SK-N-SH (cell line): ENCODE results near the gene MAP2K5. TPM values are rescaled to one million over a fixed set of nuclear protein-coding genes. Genes with fewer than 3 reads are reported as not detected.

Experiments used
- CTCF ChIA-PET: fragments of 300-600, 350-600 bp; formaldehyde crosslinking; extraction: SDS; loops from one replicate; lab custom pipeline; 2021; lab: Yijun Ruan, JAX
- POLR2A ChIA-PET: fragments of 350-600 bp; sonication (Branson Sonifier 250); formaldehyde crosslinking; extraction: SDS; loops from one replicate; lab custom pipeline; 2020; ENCODE audit warnings: antibody characterized with exemption, inconsistent platforms; lab: Yijun Ruan, JAX
- DNase-seq: peaks from one replicate; pipeline ENCODE4 v3.0.0; 2012
- H2AFZ ChIP-seq: fragments of 200-600 bp; sonication (generic); 2 replicates; pipeline ENCODE4 v1.8.1; 2016; ENCODE audit warnings: antibody characterized with exemption, mild to moderate bottlenecking, low read depth
- H3F3A ChIP-seq: fragments of 200-600 bp; sonication (generic); replicated peaks from 2 replicates; pipeline ENCODE3; 2016; ENCODE audit warnings: antibody characterized with exemption, mild to moderate bottlenecking; ENCODE audit not compliant: insufficient read depth
- H3K27ac ChIP-seq, 2 experiments: fragments of 200-500 bp in 1 of 2; fragments of 200-600 bp in 1 of 2; sonication (Bioruptor generic) in 1 of 2; sonication (generic), shearing (Covaris generic) in 1 of 2; 2 replicates each; pipeline versions ENCODE4 v1.5.1 to v1.6.1; 2014 to 2016; ENCODE audit warnings: low read depth in 2 of 2, inconsistent platforms in 1 of 2, low read length in 1 of 2, mild to moderate bottlenecking in 1 of 2, mixed read lengths in 1 of 2
- H3K27me3 ChIP-seq: fragments of 200-600 bp; sonication (generic), shearing (Covaris generic); 2 replicates; pipeline ENCODE4 v1.6.1; 2016; ENCODE audit warnings: mixed run types; ENCODE audit not compliant: insufficient read depth
- H3K36me3 ChIP-seq, 2 experiments: fragments of 200-500 bp in 1 of 2; fragments of 200-600 bp in 1 of 2; sonication (Bioruptor generic) in 1 of 2; sonication (generic) in 1 of 2; replicated peaks in 1 of 2; 2 replicates each; pipeline versions ENCODE3 to v1.5.1; 2014 to 2016; ENCODE audit warnings: low read length in 1 of 2, mild to moderate bottlenecking in 1 of 2; ENCODE audit not compliant: insufficient read depth in 2 of 2, control insufficient read depth in 1 of 2
- H3K4me1 ChIP-seq, 2 experiments: fragments of 200-500 bp in 1 of 2; fragments of 200-600 bp in 1 of 2; sonication (Bioruptor generic) in 1 of 2; sonication (generic), shearing (Covaris generic) in 1 of 2; 2 replicates each; pipeline versions ENCODE4 v1.5.1 to v1.6.1; 2014 to 2016; ENCODE audit warnings: low read depth in 1 of 2, low read length in 1 of 2, mixed run types in 1 of 2; ENCODE audit not compliant: insufficient read depth in 2 of 2, control insufficient read depth in 1 of 2
- H3K4me2 ChIP-seq: fragments of 200-600 bp; sonication (generic), shearing (Covaris generic); 2 replicates; pipeline ENCODE4 v1.6.1; 2017; ENCODE audit warnings: mixed run types
- H3K4me3 ChIP-seq, 2 experiments: fragments of 200-500 bp in 1 of 2; fragments of 200-600 bp in 1 of 2; sonication (Bioruptor generic) in 1 of 2; sonication (generic), shearing (Covaris generic) in 1 of 2; 2 replicates each; pipeline versions ENCODE4 v1.5.1 to v1.8.1; 2014 to 2016; ENCODE audit warnings: low read depth in 2 of 2, inconsistent platforms in 1 of 2, low read length in 1 of 2, mild to moderate bottlenecking in 1 of 2, mixed read lengths in 1 of 2, moderate library complexity in 1 of 2
- H3K79me2 ChIP-seq: fragments of 200-600 bp; sonication (generic); 2 replicates; pipeline ENCODE4 v1.8.1; 2017; ENCODE audit warnings: mild to moderate bottlenecking; ENCODE audit not compliant: insufficient read depth
- H3K9ac ChIP-seq: fragments of 200-600 bp; sonication (generic); 2 replicates; pipeline ENCODE4 v1.6.1; 2017; ENCODE audit warnings: mixed run types
- H3K9me2 ChIP-seq: fragments of 200-600 bp; sonication (generic); 2 replicates; pipeline ENCODE4 v1.6.1; 2017; ENCODE audit warnings: mixed run types
- H3K9me3 ChIP-seq: fragments of 200-600 bp; sonication (generic); 2 replicates; pipeline ENCODE4 v1.6.1; 2017; ENCODE audit warnings: mixed run types, mild to moderate bottlenecking, moderate library complexity
- H4K20me1 ChIP-seq: fragments of 200-600 bp; sonication (generic); 2 replicates; pipeline ENCODE4 v1.6.1; 2017; ENCODE audit warnings: mild to moderate bottlenecking, mixed run types; ENCODE audit not compliant: insufficient read depth
- ELF1 ChIP-seq: IDR thresholded peaks from 2 replicates; pipeline ENCODE4 v1.4.0; 2012
- EP300 ChIP-seq, 2 experiments: IDR thresholded peaks; 2 replicates each; pipeline versions ENCODE4 v1.4.0 to v1.6.1; 2012; ENCODE audit warnings: borderline replicate concordance in 1 of 2, low read depth in 1 of 2, low read length in 1 of 2
- EZH2phosphoT487 ChIP-seq: fragments of 200-600 bp; sonication (generic); IDR thresholded peaks from 2 replicates; pipeline ENCODE4 v1.6.1; 2017; ENCODE audit warnings: low read depth, mixed run types, mild to moderate bottlenecking, antibody characterized with exemption, moderate library complexity, borderline replicate concordance
- FOSL2 ChIP-seq: IDR thresholded peaks from 2 replicates; pipeline ENCODE4 v1.4.0; 2012; ENCODE audit warnings: low read depth, mild to moderate bottlenecking, moderate library complexity, borderline replicate concordance
- FOXM1 ChIP-seq: IDR thresholded peaks from 2 replicates; pipeline ENCODE4 v1.4.0; 2012; ENCODE audit warnings: low read depth, mild to moderate bottlenecking
- JUND ChIP-seq: IDR thresholded peaks from 2 replicates; pipeline ENCODE4 v1.4.0; 2012
- MXI1 ChIP-seq: IDR thresholded peaks from 2 replicates; pipeline ENCODE4 v1.6.1; 2012; ENCODE audit warnings: mild to moderate bottlenecking, low read depth, low read length, improper control_type of control experiment
- NFIC ChIP-seq: IDR thresholded peaks from 2 replicates; pipeline ENCODE4 v1.4.0; 2012; ENCODE audit warnings: borderline replicate concordance
- POLR2AphosphoS5 ChIP-seq: IDR thresholded peaks from 2 replicates; pipeline ENCODE4 v1.6.1; 2012; ENCODE audit warnings: low read depth, low read length
- RCOR1 ChIP-seq: fragments of 150-350 bp; IDR thresholded peaks from 2 replicates; pipeline ENCODE4 v1.6.1; 2017; ENCODE audit warnings: antibody characterized with exemption, low read length
- SIN3A ChIP-seq: IDR thresholded peaks from 2 replicates; pipeline ENCODE4 v1.6.1; 2012; ENCODE audit warnings: low read depth, mild to moderate bottlenecking, low read length, moderate library complexity, borderline replicate concordance
- SMC3 ChIP-seq: IDR thresholded peaks from 2 replicates; pipeline ENCODE4 v1.6.1; 2012; ENCODE audit warnings: low read depth, low read length, improper control_type of control experiment
- TEAD4 ChIP-seq: IDR thresholded peaks from 2 replicates; pipeline ENCODE4 v1.4.0; 2012; ENCODE audit warnings: mild to moderate bottlenecking, borderline replicate concordance; ENCODE audit not compliant: insufficient read depth
- USF1 ChIP-seq: IDR thresholded peaks from 2 replicates; pipeline ENCODE4 v1.4.0; 2012; ENCODE audit warnings: low read depth, borderline replicate concordance
- YY1 ChIP-seq: IDR thresholded peaks from 2 replicates; pipeline ENCODE4 v1.4.0; 2012; ENCODE audit warnings: low read depth, mild to moderate bottlenecking
- ZBTB33 ChIP-seq: IDR thresholded peaks from 2 replicates; pipeline ENCODE4 v1.4.0; 2012; ENCODE audit warnings: low read depth, borderline replicate concordance
- WGBS: methylation state at CpG from one replicate; pipeline ENCODE4 v1.1.6; 2017; ENCODE audit warnings: low lambda C conversion rate; 5-methylcytosine and 5-hydroxymethylcytosine counted together
- polyA plus RNA-seq, 3 experiments: library from polyadenylated mRNA; depleted of rRNA; stranded (reverse); fragments of >200 nt; gene quantifications; 2 replicates each; pipeline ENCODE4 v1.2.3, GENCODE V29; 2012
- TF ChIP-seq, protein P1 (sequence below): IDR thresholded peaks from 2 replicates; pipeline ENCODE4 v1.4.0; 2012; ENCODE audit warnings: low read depth
- TF ChIP-seq, protein P2 (sequence below): IDR thresholded peaks from 2 replicates; pipeline ENCODE4 v1.6.1; 2012; ENCODE audit warnings: mild to moderate bottlenecking, low read depth, low read length, moderate library complexity

Gene MAP2K5
- polyA plus RNA-seq, 1 of the 3 experiments (the other 2 are of a cell fraction), result 6.2 TPM

- TF ChIP-seq SMC3 (no peak), FOXM1 (no peak)
Measured at GRCh38 chr15:67578020-67578600, 35.6 kb downstream of the MAP2K5 start (continued).

- H3K4me1 ChIP-seq, result no peaks in the 10 kb centered on the region; a peak in 1 of 4 replicates
- no peak overlapping the region for H2AFZ ChIP-seq
- no peak for DNase-seq
- no peaks in the 10 kb centered on the region for H3K9me2 ChIP-seq
- no peaks in the 10 kb centered on the region for H4K20me1 ChIP-seq
- no peaks in the 10 kb centered on the region for H3K27me3 ChIP-seq
- no peaks in the 10 kb centered on the region for H3K9me3 ChIP-seq
- 89% methylated on average over 5 of the region's 5 CpGs for WGBS
- no peak overlapping the region for H3K9ac ChIP-seq
- no peak overlapping the region for H3K4me2 ChIP-seq
- H3K36me3 ChIP-seq, result peaks cover 2 to 7% of the 10 kb centered on the region in 2 experiments
- H3K79me2 ChIP-seq, result no peaks in the 10 kb centered on the region
- ChIA-PET CTCF (interaction anchor here (1.5 kb wide), 1 partner anchor 13 kb away, joined by 3 read pairs; no protein-coding TSS in a partner anchor), POLR2A (no interaction called here)
- TF ChIP-seq SMC3 (no peak), USF1 (no peak), EP300 (IDR thresholded peaks at IDR 0.05; ENCODE audit: borderline replicate concordance in 1 of 2, low read depth in 1 of 2, low read length in 1 of 2) (no peak)
- no peak overlapping the region for H3K27ac ChIP-seq
- H3F3A ChIP-seq, result peaks cover 4% of the 10 kb centered on the region
- H3K4me3 ChIP-seq, result no peak overlapping the region
Measured at GRCh38 chr15:67579164-67579563, 36.7 kb downstream of the MAP2K5 start.

GRCh38 chr15:67579967-67580366, 37.5 kb downstream of the MAP2K5 start:
- Histone ChIP-seq H3K27me3 (no peaks in the 10 kb centered on the region), H3K4me2 (no peak overlapping the region), H3K79me2 (no peaks in the 10 kb centered on the region), H3F3A (peaks cover 4% of the 10 kb centered on the region), H3K36me3 (peaks cover 3 to 10% of the 10 kb centered on the region in 2 experiments), H3K9me2 (no peaks in the 10 kb centered on the region), H3K9ac (no peak overlapping the region), H2AFZ (no peak overlapping the region), H3K4me1 (no peaks in the 10 kb centered on the region; a peak in 1 of 4 replicates), H3K27ac (no peak overlapping the region), H3K9me3 (no peaks in the 10 kb centered on the region), H4K20me1 (no peaks in the 10 kb centered on the region), H3K4me3 (no peak overlapping the region)
- POLR2A ChIA-PET, result no interaction called here
- DNase-seq, result no peak
- CTCF ChIA-PET, result interaction anchor here (1.5 kb wide), 1 partner anchor 14 kb away, joined by 3 read pairs; no protein-coding TSS in a partner anchor
- whole genome bisulfite sequencing, result 88% methylated on average over 4 of the region's 4 CpGs
- TF ChIP-seq RCOR1 (no peak), FOXM1 (no peak), TEAD4 (no peak), EZH2phosphoT487 (no peak), USF1 (no peak), POLR2AphosphoS5 (no peak), FOSL2 (no peak), SIN3A (no peak), NFIC (no peak), YY1 (no peak), MXI1 (no peak), JUND (no peak), ZBTB33 (no peak), ELF1 (no peak), SMC3 (no peak)
- TF ChIP-seq, protein P1, sequence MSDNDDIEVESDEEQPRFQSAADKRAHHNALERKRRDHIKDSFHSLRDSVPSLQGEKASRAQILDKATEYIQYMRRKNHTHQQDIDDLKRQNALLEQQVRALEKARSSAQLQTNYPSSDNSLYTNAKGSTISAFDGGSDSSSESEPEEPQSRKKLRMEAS, result no peak
- TF ChIP-seq, protein P2, sequence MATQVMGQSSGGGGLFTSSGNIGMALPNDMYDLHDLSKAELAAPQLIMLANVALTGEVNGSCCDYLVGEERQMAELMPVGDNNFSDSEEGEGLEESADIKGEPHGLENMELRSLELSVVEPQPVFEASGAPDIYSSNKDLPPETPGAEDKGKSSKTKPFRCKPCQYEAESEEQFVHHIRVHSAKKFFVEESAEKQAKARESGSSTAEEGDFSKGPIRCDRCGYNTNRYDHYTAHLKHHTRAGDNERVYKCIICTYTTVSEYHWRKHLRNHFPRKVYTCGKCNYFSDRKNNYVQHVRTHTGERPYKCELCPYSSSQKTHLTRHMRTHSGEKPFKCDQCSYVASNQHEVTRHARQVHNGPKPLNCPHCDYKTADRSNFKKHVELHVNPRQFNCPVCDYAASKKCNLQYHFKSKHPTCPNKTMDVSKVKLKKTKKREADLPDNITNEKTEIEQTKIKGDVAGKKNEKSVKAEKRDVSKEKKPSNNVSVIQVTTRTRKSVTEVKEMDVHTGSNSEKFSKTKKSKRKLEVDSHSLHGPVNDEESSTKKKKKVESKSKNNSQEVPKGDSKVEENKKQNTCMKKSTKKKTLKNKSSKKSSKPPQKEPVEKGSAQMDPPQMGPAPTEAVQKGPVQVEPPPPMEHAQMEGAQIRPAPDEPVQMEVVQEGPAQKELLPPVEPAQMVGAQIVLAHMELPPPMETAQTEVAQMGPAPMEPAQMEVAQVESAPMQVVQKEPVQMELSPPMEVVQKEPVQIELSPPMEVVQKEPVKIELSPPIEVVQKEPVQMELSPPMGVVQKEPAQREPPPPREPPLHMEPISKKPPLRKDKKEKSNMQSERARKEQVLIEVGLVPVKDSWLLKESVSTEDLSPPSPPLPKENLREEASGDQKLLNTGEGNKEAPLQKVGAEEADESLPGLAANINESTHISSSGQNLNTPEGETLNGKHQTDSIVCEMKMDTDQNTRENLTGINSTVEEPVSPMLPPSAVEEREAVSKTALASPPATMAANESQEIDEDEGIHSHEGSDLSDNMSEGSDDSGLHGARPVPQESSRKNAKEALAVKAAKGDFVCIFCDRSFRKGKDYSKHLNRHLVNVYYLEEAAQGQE, result no peak
